ENCODE measurements around the gene AMFR. TPM values are rescaled to one million over a fixed set of nuclear protein-coding genes. Genes with fewer than 3 reads are reported as not detected.

The AMFR gene
- total RNA-seq, 1 donor from 2014 or later: 119 TPM

- TF ChIP-seq CTCF (conservative IDR thresholded peaks at IDR 0.05; ENCODE audit: low read depth, low read length): no peak
- no peak for DNase-seq (ENCODE audit: low read depth)
- H3K4me3 ChIP-seq (ENCODE audit: low read depth, low read length): no peak overlapping the region
Measured at GRCh38 chr16:56312028-56312300, 113.4 kb downstream of the AMFR start.

Other genes starting within 250 kb of the AMFR start
- gene GNAO1, start 234.1 kb downstream of the AMFR start, total RNA-seq: 1.1 TPM in 1 of 2 replicates, not detected in the other
- gene NUDT21, start 25.8 kb upstream of the AMFR start, total RNA-seq: 77.1 and 78.2 TPM in 2 replicates
- gene OGFOD1, start 26.0 kb upstream of the AMFR start, total RNA-seq: 54.9 and 66.7 TPM in 2 replicates
- gene BBS2, start 94.5 kb upstream of the AMFR start, total RNA-seq: 24.9 and 75.3 TPM in 2 replicates
- gene MT4, start 139.5 kb upstream of the AMFR start, total RNA-seq: not detected in 2 replicates
- gene MT3, start 164.0 kb upstream of the AMFR start, total RNA-seq: 1.0 and 5.1 TPM in 2 replicates
- 1,146 and 1,559 TPM in 2 replicates for gene MT2A, start 183.0 kb upstream of the AMFR start, total RNA-seq
- 724 and 1,203 TPM in 2 replicates for gene MT1E, start 200.2 kb upstream of the AMFR start, total RNA-seq
- gene MT1M, start 207.1 kb upstream of the AMFR start, total RNA-seq: 19.1 and 124 TPM in 2 replicates
- 26.0 and 62.4 TPM in 2 replicates for gene MT1A, start 213.1 kb upstream of the AMFR start, total RNA-seq
- not detected in 2 replicates for gene MT1B, start 226.3 kb upstream of the AMFR start, total RNA-seq
- 15.3 and 95.8 TPM in 2 replicates for gene MT1F, start 232.4 kb upstream of the AMFR start, total RNA-seq
- gene MT1G, start 242.5 kb upstream of the AMFR start, total RNA-seq: 40.2 and 1,970 TPM in 2 replicates
- gene MT1H, start 244.3 kb upstream of the AMFR start, total RNA-seq: 15.4 and 781 TPM in 2 replicates